Stimulated activated CD4-positive, alpha-beta T cell treated with anti-CD3 and anti-CD28 coated beads, Interleukin-2, amount 100 ng/mL, for 24 hours (primary cell): Measurements from ENCODE around the gene GPR101.

Experiments used
- DNase-seq, 2 donors: peaks; one replicate each; pipeline ENCODE4 v3.0.0-alpha.2; 2020

Gene GPR101, protein sequence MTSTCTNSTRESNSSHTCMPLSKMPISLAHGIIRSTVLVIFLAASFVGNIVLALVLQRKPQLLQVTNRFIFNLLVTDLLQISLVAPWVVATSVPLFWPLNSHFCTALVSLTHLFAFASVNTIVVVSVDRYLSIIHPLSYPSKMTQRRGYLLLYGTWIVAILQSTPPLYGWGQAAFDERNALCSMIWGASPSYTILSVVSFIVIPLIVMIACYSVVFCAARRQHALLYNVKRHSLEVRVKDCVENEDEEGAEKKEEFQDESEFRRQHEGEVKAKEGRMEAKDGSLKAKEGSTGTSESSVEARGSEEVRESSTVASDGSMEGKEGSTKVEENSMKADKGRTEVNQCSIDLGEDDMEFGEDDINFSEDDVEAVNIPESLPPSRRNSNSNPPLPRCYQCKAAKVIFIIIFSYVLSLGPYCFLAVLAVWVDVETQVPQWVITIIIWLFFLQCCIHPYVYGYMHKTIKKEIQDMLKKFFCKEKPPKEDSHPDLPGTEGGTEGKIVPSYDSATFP

DNA sequence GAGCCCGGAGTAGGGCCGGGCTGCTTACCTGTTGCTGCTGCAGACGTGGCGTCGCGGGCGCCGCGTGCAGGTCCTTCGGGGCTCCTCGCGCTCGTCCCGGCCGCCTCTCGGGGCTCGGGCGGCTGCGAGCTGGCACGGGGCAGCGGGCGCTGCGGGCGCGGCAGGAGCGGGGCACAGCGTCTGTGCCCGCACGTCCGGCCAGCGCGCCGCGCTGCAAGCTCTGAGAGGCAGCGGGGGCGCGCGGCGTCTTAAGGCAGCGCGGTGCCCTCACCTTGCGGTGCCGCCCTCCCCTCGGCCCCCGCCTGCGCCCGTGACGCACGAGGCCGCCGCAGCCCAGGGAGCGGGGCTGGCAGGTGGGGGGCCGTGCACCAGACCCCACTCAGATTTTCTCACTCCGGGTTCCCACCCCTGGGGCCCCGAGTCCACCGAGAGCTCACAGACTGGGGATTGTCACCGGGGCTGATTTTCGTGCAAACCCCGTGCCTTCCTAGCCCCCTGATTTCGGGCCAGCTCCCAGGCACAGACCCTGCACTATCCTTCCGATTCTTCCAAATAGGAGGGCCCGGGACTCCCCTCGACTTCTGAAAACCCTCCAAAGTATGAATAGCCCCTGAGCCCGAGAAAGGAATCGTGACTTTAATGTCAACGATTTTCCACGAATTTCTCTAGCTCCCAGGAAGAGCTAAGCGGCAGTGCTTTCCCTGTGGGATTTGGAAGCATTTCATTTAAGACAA lies at the start of gene GPR101:
Gene GPR101, minus strand, starts transcription at position 222 of the 734 bp plus-strand sequence. CDS start 2,321 bp downstream, outside the sequence.
- peak in 1 of 2 donors; percentile 7 for DNase-seq

DNA sequence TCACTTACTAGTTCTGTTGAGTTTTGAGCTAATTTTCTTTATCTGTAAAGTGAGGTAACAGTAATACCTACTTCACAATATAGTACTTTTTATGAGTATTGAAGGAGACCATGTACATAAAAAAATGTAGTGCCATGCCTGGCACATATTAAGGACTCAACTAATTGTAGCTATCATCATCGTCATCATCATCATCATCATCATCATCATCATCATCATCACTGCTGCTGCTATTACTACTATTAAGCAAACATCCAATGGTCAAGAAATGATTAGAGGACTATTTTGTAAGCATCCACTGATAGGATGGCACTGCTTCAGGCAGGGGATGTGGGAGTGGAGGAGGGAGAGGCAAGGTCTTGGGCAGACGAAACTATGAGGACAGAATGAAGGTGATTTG lies 47.4 kb upstream of the GPR101 start:
- DNase-seq, result no peak

GRCh38 chrX:137072396-137072795 lies 38.6 kb upstream of the GPR101 start:
- DNase-seq, result no peak

DNA sequence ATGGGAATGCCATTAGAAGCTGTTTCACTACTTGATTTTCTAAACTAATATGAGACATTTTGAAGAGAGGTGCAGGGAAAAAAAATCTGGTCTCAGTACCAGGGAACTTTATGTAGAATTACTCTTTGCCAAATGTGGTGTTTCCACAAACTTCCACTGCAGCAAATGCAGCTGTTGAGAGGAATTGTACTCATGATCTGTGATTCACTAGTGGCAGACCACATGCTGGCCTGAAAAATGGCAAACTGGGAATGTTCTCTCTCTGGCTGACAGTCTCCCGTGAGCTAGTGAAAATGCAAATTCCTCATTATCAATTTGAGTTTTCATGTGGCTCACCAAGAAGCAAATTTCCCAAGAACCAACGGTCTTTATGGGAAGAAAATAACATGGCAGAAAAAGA lies 37.8 kb upstream of the GPR101 start:
- DNase-seq, result no peak

GRCh38 chrX:137067147-137067546 lies 33.4 kb upstream of the GPR101 start:
- no peak for DNase-seq

- no peak for DNase-seq
Observed at GRCh38 chrX:137062915-137063617, 29.3 kb upstream of the GPR101 start.

DNA sequence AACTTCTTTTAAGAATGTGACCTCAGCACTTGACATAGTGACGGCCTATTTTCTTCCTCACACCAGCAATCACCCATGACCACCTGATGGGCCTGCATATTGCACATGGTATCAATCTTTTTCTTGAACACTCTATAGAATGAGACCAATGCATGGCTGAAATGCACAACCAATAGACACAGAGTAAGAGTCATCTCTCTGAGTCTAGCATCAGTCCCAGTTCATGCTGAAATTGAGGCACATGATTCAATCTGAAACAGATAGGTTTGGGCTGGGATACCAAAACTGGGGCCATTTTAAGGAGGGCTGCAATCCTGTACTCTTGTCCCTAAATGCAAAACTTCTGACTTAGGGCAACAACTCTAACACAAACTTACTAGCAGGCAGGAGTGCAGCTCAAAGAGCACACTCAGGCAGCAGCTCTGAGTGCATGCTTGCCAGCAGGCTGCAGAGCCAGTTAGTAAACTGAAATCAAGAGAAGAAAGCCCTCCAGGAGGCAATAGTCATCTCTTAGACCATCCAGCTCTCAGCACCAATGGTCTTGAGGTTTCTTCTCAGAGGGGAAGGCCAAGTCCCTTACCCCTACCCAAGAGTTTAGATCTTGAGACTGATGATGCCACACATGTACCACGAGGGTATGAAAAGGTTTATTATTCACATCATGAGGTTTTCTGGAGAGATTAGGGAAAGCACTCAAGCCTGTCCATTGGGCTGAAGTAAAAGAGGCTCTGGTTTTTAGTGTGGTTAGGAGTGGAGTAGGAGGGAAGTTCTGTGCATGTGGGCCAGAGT lies 24.7 kb upstream of the GPR101 start:
- no peak for DNase-seq

DNA sequence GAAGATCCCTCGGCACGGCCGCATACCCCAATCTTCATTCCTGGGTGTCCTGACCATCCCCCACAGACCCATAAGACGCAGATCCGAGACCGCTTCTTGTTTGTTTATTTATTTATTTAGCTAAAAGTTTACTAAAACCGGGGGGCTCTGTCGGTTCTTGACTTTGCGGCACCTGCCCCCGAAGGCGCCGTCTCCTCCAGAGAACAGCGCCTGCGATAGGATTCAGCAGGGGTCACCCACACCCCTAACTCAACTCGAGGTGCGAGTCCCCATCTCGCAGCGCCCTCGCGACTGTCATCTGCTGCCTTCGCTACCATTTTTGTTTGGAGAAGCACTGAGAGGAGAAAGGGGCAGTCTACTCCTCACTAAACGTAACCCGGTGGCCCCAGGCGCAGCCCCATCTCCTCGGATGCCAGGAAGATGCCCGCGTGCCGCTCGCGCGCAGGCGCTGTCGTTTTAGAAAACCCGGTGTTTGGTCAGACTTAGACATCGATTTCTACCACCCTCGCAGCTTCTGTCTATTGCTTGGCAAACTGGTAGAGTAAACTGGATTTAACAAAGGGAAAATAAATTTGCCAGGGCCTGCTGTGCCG lies 18.9 kb upstream of the GPR101 start:
- DNase-seq, result peak; percentile 28 to 46

DNA sequence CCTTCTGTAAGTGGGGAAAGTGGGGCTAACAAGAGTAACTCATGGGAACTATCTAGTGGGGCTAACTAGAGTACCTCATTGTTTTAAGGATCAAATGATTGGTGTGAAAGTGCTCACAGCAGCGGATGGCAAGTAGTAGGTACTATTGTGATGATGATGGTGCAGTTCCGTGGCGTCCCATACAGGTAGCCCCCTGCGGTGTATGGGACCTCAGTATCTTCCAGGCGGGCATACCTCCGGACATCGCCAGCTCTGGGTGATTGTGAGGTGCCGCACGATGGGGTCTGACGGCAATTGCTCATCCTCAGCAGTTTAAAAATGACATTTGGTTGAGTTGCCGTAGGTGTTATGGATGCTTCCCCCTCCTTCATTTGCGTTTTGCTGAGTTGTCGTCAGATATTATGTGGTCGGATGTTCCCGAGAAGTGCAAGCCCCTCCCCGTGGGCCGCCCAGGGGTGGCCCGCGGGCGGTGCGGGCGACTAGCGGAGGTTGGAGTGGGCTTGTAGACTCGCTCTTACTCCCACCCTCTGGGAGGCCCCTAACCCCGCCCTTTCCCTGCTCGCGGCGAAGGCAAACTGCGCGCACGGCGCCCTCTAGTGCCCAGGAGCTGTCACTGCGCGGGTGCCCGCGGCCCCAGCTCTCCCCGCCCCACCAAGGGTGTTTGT lies 18.3 kb upstream of the GPR101 start:
- DNase-seq, result peak; percentile 77 to 82

DNA sequence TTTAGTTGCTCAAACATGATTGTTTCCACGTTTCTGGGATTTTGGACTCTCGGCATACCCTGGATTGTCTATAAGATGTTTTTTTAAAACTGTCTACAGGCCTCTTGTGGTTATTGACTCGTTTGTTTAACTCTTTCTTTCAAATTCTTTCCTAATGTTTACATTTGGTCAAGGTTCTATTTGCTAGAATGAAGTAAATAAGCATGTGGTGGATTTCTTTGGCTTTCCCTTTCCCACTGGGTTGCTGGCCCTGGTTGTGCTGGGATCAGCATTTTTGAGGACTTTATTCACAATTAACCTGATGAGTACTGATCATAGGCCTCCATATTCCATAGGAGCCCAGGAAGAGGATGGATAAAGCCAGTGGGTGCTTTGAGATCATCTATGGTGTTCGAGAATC lies 11.1 kb upstream of the GPR101 start:
- no peak for DNase-seq

DNA sequence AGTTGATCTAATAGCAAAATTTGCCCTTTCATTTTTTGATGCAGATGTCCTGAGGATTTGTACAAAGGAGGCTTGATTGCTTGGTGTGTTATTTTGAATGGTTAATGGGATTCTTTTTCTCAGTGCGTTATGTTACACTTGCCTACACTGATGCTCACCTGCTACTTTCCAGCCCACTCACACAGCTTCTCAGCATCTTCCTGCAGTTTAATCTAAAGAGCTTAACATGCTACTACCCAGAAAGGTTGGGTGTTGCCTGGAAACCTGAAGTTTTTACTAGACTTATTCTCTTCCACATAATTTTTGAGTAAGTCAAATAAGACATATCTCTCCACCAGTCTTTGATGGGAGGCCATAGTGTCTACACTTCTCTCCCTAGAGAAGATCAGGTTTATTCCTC lies 9.9 kb upstream of the GPR101 start:
- DNase-seq, result no peak

DNA sequence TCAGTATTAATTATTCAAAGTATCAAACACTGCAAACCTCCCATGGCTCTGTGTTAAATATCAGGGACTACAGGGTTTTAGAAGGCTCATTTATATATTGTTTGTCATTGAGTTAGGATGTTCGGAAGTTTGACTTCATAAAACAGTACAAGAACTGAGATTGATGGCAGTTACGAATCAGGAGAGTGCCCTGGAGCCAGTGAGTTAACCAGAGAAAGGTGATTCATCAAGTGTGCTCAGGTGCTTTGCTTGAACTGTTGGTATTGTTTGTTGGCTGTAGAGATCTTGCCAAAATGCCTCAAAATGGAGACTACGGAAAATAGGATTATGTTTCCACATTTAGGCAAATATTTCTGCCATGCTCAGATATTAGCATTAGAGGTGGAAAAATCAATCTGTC lies 7.5 kb upstream of the GPR101 start:
- DNase-seq, result no peak

GRCh38 chrX:137040113-137040794 lies 6.5 kb upstream of the GPR101 start:
- DNase-seq, result no peak

DNA sequence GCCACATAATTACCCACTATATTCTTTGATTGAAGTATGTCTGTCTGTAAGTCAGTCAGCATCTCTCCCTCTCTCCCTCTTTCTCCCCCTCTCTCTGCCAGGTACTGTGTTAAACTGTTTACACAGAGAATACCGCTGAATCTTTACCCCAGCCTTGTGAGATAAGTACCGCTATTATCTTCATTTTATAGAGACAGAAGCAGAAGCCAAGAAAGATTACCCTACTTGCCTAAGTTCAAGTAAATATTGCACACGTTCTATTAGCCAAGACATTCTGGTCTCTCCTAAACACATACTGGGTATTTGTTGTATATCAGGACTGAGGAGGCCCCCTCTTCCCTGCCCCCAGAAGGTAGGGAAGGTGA lies 695 bp upstream of the GPR101 start:
- no peak for DNase-seq

- DNase-seq, result no peak
Observed at GRCh38 chrX:137032841-137033773, 688 bp downstream of the GPR101 start.

GRCh38 chrX:137032341-137032694 lies 1.5 kb downstream of the GPR101 start:
- no peak for DNase-seq

- peak; percentile 39 to 52 for DNase-seq
Observed at GRCh38 chrX:137031517-137032340, 2.1 kb downstream of the GPR101 start.

GRCh38 chrX:137031039-137031438 lies 2.8 kb downstream of the GPR101 start:
- DNase-seq, result no peak

DNA sequence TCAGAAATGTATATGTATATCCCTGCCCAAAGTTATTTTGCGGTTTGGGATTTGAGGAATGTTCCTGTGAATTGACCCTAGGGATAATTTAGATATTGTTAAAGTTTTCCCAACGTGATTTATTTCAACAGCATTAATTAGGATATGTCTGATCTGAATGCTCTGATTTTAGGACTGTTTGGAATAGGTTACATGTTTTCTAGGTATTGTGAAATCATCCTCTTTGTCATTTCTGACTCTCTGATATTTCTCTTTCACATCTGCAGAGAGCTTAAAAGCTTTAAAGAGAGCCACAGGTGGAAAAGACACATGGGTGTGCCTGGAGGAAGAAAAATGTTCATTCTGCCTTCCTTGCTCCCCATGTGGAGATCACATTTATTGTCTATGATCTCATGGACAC lies 5.1 kb downstream of the GPR101 start:
- no peak for DNase-seq
